Measurements from ENCODE around the gene CDC73. TPM values are rescaled to one million over a fixed set of nuclear protein-coding genes. Genes with fewer than 3 reads are reported as not detected.
A peak's percentile ranks its signal among the peaks of the same experiment; 100 is the strongest.

The CDC73 gene
- total RNA-seq, 1 donor from 2014 or later = 15.3 TPM

DNA sequence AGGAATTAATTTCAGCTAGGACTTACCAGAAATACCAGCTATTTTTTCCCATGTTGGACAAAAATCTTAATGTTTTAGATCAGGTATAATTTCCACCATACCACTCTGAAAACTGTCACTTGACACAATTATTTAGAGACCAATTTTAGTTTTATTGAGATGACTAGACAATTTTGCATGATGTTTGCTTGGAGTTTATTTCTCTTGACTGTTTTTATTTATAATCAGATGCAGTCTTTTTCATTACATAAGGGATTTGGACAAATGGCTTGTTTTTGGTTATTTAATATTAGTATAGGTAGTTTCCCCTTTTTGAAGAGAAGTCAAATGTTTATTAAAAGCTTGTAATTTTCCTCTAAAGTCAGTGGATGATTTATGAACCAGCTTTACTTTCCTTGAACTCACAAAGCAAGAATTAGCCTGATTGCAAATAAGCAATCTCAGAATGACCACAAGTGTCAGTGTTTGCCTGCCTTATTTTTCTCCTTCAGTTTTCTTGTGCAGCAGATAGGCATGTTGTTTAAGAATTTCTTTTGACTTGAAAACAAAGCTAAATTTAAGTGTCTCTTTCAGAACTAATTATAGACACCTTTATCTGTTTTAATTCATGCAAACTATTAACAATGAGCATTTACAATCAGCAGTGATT lies 68.4 kb downstream of the CDC73 start:
- FAIRE-seq (no peak), DNase-seq (ENCODE audit: low read depth) (peak; percentile 13)
- Histone ChIP-seq H3K36me3 (ENCODE audit: control insufficient read depth, insufficient read depth, low read length) (no peaks in the 10 kb centered on the region), H3K27me3 (ENCODE audit: control insufficient read depth, insufficient read depth, low read length) (no peaks in the 10 kb centered on the region), H3K4me3 (ENCODE audit: low read depth, low read length) (no peak overlapping the region)
- TF ChIP-seq, protein P1, sequence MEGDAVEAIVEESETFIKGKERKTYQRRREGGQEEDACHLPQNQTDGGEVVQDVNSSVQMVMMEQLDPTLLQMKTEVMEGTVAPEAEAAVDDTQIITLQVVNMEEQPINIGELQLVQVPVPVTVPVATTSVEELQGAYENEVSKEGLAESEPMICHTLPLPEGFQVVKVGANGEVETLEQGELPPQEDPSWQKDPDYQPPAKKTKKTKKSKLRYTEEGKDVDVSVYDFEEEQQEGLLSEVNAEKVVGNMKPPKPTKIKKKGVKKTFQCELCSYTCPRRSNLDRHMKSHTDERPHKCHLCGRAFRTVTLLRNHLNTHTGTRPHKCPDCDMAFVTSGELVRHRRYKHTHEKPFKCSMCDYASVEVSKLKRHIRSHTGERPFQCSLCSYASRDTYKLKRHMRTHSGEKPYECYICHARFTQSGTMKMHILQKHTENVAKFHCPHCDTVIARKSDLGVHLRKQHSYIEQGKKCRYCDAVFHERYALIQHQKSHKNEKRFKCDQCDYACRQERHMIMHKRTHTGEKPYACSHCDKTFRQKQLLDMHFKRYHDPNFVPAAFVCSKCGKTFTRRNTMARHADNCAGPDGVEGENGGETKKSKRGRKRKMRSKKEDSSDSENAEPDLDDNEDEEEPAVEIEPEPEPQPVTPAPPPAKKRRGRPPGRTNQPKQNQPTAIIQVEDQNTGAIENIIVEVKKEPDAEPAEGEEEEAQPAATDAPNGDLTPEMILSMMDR (IDR thresholded peaks at IDR 0.05; ENCODE audit: insufficient read depth, low read length, severe bottlenecking) = peak; percentile 12

DNA sequence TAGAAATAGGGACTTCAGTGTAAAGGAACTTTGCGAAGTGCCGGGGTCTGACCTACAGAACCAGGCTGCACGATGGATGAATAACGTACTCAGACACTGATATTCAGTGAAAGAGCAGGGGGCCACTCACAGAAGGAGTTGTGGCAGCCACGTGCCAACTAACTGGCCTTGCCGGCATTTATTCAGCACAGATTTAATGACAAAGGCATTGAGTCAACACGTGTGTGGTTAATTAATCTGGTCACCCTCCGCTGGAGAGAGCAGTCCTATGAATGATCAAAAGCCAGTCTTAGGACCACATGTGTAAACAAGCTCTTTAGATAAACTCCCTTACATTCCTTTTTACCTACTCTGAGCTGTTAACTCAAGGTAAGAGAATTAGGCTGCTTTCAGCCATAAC lies 70.8 kb downstream of the CDC73 start:
- TF ChIP-seq, protein P1 (IDR thresholded peaks at IDR 0.05; ENCODE audit: insufficient read depth, low read length, severe bottlenecking) = no peak
- DNase-seq (ENCODE audit: low read depth) = no peak
- FAIRE-seq = no peak
- Histone ChIP-seq H3K36me3 (ENCODE audit: control insufficient read depth, insufficient read depth, low read length) (no peaks in the 10 kb centered on the region), H3K27me3 (ENCODE audit: control insufficient read depth, insufficient read depth, low read length) (no peaks in the 10 kb centered on the region), H3K4me3 (ENCODE audit: low read depth, low read length) (no peak overlapping the region)

DNA sequence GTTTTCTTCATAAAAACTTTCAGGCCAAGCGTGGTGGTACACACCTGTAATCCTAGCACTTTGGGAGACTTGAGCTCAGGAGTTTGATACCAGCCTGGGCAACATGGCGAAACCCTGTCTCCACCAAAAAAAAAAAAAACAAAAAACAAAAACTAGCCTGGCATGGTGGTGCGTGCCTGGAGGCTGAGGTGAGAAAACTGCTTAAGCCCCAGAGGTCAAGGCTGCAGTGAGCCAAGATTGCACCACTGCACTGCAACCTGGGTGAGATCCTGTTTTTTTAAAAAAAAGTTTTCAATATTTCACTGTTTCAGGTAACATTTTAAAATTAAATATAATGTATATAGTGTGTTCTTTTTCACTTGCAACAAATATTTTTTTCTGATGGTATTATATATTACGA lies 78.1 kb downstream of the CDC73 start:
- no peaks in the 10 kb centered on the region for H3K36me3 ChIP-seq (ENCODE audit: control insufficient read depth, insufficient read depth, low read length)
- H3K27me3 ChIP-seq (ENCODE audit: control insufficient read depth, insufficient read depth, low read length) = no peaks in the 10 kb centered on the region
- TF ChIP-seq, protein P1 (IDR thresholded peaks at IDR 0.05; ENCODE audit: insufficient read depth, low read length, severe bottlenecking) = no peak
- FAIRE-seq = no peak
- no peak for DNase-seq (ENCODE audit: low read depth)
- H3K4me3 ChIP-seq (ENCODE audit: low read depth, low read length) = no peak overlapping the region

DNA sequence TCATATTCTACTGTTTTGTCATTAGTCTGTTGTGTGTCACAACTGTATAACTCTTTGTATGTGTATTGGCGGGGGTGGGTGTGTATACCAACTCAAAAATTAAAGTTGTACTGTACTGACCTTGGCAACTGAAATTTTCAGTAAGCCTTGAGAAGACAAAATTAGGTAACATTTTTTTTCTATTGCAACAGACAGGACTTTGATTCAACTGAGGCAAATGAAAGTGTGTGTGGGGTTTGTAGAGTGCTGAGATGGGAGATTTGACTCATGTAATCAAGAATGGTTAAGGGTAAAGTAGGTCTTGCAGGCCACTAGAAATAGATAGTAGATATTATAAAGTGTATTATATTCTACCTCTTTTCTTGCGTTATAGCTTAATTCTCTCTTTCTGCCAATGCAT lies 79.2 kb downstream of the CDC73 start:
- no peak overlapping the region for H3K4me3 ChIP-seq (ENCODE audit: low read depth, low read length)
- TF ChIP-seq, protein P1 (IDR thresholded peaks at IDR 0.05; ENCODE audit: insufficient read depth, low read length, severe bottlenecking) = no peak
- no peak for FAIRE-seq

DNA sequence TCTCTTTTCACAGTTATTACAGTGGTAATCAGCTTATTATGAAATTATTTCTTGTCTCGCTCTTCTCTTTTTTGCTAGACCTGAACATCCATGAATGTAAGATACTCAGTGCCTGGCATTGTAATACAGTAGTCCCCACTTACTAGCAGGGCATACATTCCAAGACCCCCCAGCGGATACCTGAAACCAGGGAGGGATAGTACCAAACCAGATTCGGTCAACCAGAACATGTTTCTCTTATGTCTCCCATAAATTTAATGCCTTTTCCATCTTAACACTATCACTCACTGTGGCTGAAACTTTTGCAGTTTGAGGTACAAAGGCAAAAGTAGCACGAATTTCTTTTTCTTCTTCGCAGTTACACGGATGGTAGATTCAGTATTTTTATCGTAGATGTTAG lies 89.2 kb downstream of the CDC73 start:
- FAIRE-seq = no peak
- TF ChIP-seq, protein P1 (IDR thresholded peaks at IDR 0.05; ENCODE audit: insufficient read depth, low read length, severe bottlenecking) = no peak
- Histone ChIP-seq H3K4me3 (ENCODE audit: low read depth, low read length) (no peak overlapping the region), H3K27me3 (ENCODE audit: control insufficient read depth, insufficient read depth, low read length) (no peaks in the 10 kb centered on the region), H3K36me3 (ENCODE audit: control insufficient read depth, insufficient read depth, low read length) (no peaks in the 10 kb centered on the region)
- no peak for DNase-seq (ENCODE audit: low read depth)

More for the DNA sequence above, 79.2 kb downstream of the CDC73 start:
- no peak for DNase-seq (ENCODE audit: low read depth)
- H3K36me3 ChIP-seq (ENCODE audit: control insufficient read depth, insufficient read depth, low read length) = no peaks in the 10 kb centered on the region
- H3K27me3 ChIP-seq (ENCODE audit: control insufficient read depth, insufficient read depth, low read length) = no peaks in the 10 kb centered on the region

DNA sequence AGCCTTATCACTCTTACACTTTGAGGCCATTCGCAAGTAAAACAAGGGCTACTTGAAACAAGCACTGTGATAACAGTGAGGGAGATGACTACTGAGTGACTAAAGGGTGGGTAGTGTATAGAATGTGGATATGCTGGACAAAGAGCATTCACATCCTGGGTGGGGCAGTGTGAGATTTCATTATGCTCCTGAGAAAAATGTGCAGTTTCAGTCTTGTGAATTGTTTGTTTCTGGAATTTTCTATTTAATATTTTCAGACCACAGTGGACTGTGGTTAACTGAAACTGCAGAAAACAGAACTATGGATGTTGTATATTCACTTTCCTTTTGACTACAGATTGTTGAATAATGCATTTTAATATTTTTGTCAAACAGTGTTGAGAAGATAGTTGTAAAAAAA lies 89.7 kb downstream of the CDC73 start:
- no peaks in the 10 kb centered on the region for H3K27me3 ChIP-seq (ENCODE audit: control insufficient read depth, insufficient read depth, low read length)
- TF ChIP-seq, protein P1 (IDR thresholded peaks at IDR 0.05; ENCODE audit: insufficient read depth, low read length, severe bottlenecking) = no peak
- no peaks in the 10 kb centered on the region for H3K36me3 ChIP-seq (ENCODE audit: control insufficient read depth, insufficient read depth, low read length)
- no peak overlapping the region for H3K4me3 ChIP-seq (ENCODE audit: low read depth, low read length)
- DNase-seq (ENCODE audit: low read depth) (peak; percentile 96), FAIRE-seq (no peak)
